DND-41 (cell line): ENCODE results near the gene ABCC10.

Experiments used
- CTCF ChIP-seq: IDR thresholded peaks from 2 replicates; pipeline ENCODE4 v1.5.1; 2012; ENCODE audit warnings: borderline replicate concordance, low read length, moderate library complexity, mild to moderate bottlenecking; ENCODE audit not compliant: poor library complexity, severe bottlenecking; ENCODE audit errors: extremely low read depth
- EZH2 ChIP-seq: IDR thresholded peaks from 3 replicates; pipeline ENCODE4 v1.6.1; 2012; ENCODE audit warnings: borderline replicate concordance, low read depth, mild to moderate bottlenecking, moderate library complexity, low read length, inconsistent platforms; ENCODE audit not compliant: severe bottlenecking

GRCh38 chr6:43399932-43400487 lies 27.3 kb upstream of the ABCC10 start:
- TF ChIP-seq CTCF (no peak), EZH2 (no peak)
